B cell (primary cell): ENCODE results near the gene EGFLAM. TPM values are rescaled to one million over a fixed set of nuclear protein-coding genes. Genes with fewer than 3 reads are reported as not detected.

Experiments
- ATAC-seq: fragments of 200-7000 bp; cut with Tn5 transposase; one replicate; pipeline ENCODE4 v1.10.0; 2021; ENCODE audit warnings: low read depth, mild to moderate bottlenecking, moderate number of reproducible peaks, moderate library complexity
- CTCF ChIA-PET: fragments of 350-600 bp; sonication (Branson Sonifier 250); formaldehyde crosslinking; loops from one replicate; lab custom pipeline; 2021; ENCODE audit warnings: antibody characterized with exemption, inconsistent platforms; lab: Charles Lee
- POLR2A ChIA-PET: fragments of 350-600 bp; sonication (Branson Sonifier 250); formaldehyde crosslinking; loops from one replicate; lab custom pipeline; 2021; ENCODE audit warnings: antibody characterized with exemption; lab: Charles Lee
- DNase-seq: peaks from one replicate; pipeline ENCODE4 v3.0.0; 2013
- H2AFZ ChIP-seq: 2 replicates; pipeline ENCODE4 v1.6.1; 2012; ENCODE audit warnings: mild to moderate bottlenecking, low read depth, low read length; ENCODE audit not compliant: insufficient read depth, poor library complexity, severe bottlenecking
- H3K27ac ChIP-seq, 2 donors: 1 replicate in 1 of 2; 2 replicates in 1 of 2; pipeline ENCODE4 v1.5.1; 2012 to 2013; ENCODE audit warnings: low read length in 2 of 2, mild to moderate bottlenecking in 2 of 2, moderate library complexity in 1 of 2
- H3K27me3 ChIP-seq, 4 experiments: fragments of 200-600 bp in 1 of 4; sonication (generic) in 1 of 4; replicated peaks in 1 of 4; 1 replicate in 2 of 4; 2 replicates in 2 of 4; pipeline versions ENCODE4 v1.6.1 to v1.7.0; 2013 to 2016; ENCODE audit warnings: low read length in 3 of 4, mild to moderate bottlenecking in 2 of 4, mixed read lengths in 1 of 4, moderate library complexity in 1 of 4; ENCODE audit not compliant: insufficient read depth in 4 of 4, control insufficient read depth in 3 of 4; ENCODE audit errors: control extremely low read depth in 1 of 4
- H3K36me3 ChIP-seq, 2 experiments: replicated peaks in 1 of 2; 1 replicate in 1 of 2; 2 replicates in 1 of 2; pipeline versions ENCODE4 v1.6.1 to v1.7.1; 2013; ENCODE audit warnings: low read length in 1 of 2; ENCODE audit not compliant: insufficient read depth in 2 of 2, control insufficient read depth in 1 of 2; ENCODE audit errors: control extremely low read depth in 1 of 2, extremely low read depth in 1 of 2
- H3K4me1 ChIP-seq, 2 donors: fragments of 200-600 bp in 1 of 2; sonication (generic) in 1 of 2; 1 replicate in 1 of 2; 2 replicates in 1 of 2; pipeline versions ENCODE4 v1.5.1 to v1.6.1; 2013 to 2017; ENCODE audit warnings: low read length in 2 of 2; ENCODE audit not compliant: control insufficient read depth in 2 of 2, insufficient read depth in 2 of 2
- H3K4me2 ChIP-seq: replicated peaks from 2 replicates; pipeline ENCODE3; 2012; ENCODE audit warnings: mild to moderate bottlenecking, low read depth, low read length; ENCODE audit not compliant: poor library complexity, severe bottlenecking
- H3K4me3 ChIP-seq, 5 experiments: fragments of 200-600 bp in 1 of 5; sonication (generic) in 1 of 5; 1 replicate in 3 of 5; 2 replicates in 2 of 5; pipeline versions ENCODE4 v1.5.1 to v1.7.0; 2011 to 2016; ENCODE audit warnings: low read length in 4 of 5, mild to moderate bottlenecking in 4 of 5, low read depth in 2 of 5, control low read depth in 1 of 5, moderate library complexity in 1 of 5; ENCODE audit not compliant: insufficient read depth in 1 of 5; ENCODE audit errors: control extremely low read depth in 1 of 5, extremely low read depth in 1 of 5
- H3K79me2 ChIP-seq: fragments of 200-600 bp; sonication (generic); one replicate; pipeline ENCODE4 v1.6.0; 2016; ENCODE audit warnings: low read length; ENCODE audit not compliant: control insufficient read depth, insufficient read depth
- H3K9ac ChIP-seq: fragments of 200-600 bp; sonication (generic); 2 replicates; pipeline ENCODE4 v1.6.1; 2017; ENCODE audit warnings: mild to moderate bottlenecking, low read length, moderate library complexity
- H3K9me3 ChIP-seq, 3 donors: one replicate each; pipeline versions ENCODE4 v1.6.1 to v1.7.1; 2013; ENCODE audit warnings: low read length in 2 of 3; ENCODE audit not compliant: control insufficient read depth in 2 of 3, insufficient read depth in 1 of 3; ENCODE audit errors: control extremely low read depth in 1 of 3
- H4K20me1 ChIP-seq: 2 replicates; pipeline ENCODE4 v1.6.0; 2012; ENCODE audit warnings: mild to moderate bottlenecking, low read length; ENCODE audit not compliant: insufficient read depth, control insufficient read depth, poor library complexity, severe bottlenecking
- H3K27ac Mint-ChIP-seq: one replicate; pipeline ENCODE4 v1.8.0; 2021; ENCODE audit warnings: mixed read lengths
- H3K27me3 Mint-ChIP-seq: one replicate; pipeline ENCODE4 v1.8.0; 2021; ENCODE audit warnings: mixed read lengths
- H3K4me1 Mint-ChIP-seq: one replicate; pipeline ENCODE4 v1.8.0; 2021; ENCODE audit warnings: mixed read lengths
- H3K4me3 Mint-ChIP-seq: one replicate; pipeline ENCODE4 v1.8.0; 2021; ENCODE audit warnings: mixed read lengths
- H3K9me3 Mint-ChIP-seq: one replicate; pipeline ENCODE4 v1.8.0; 2022; ENCODE audit warnings: mixed read lengths; ENCODE audit not compliant: insufficient read depth
- CTCF ChIP-seq: fragments of 200-600 bp; IDR thresholded peaks from one replicate; pipeline ENCODE4 v1.8.0; 2022; ENCODE audit warnings: antibody characterized with exemption, mild to moderate bottlenecking
- EZH2 ChIP-seq: IDR thresholded peaks from 2 replicates; pipeline ENCODE4 v1.6.1; 2012; ENCODE audit warnings: borderline replicate concordance, low read depth, mild to moderate bottlenecking, moderate library complexity, low read length; ENCODE audit not compliant: insufficient read depth, poor library complexity, severe bottlenecking
- WGBS: methylation state at CpG from one replicate; pipeline ENCODE4 v1.1.5; 2013; ENCODE audit warnings: missing lambda C conversion rate; ENCODE audit not compliant: insufficient coverage; 5-methylcytosine and 5-hydroxymethylcytosine counted together
- intact Hi-C: fragments of 100-400 bp; cut with micrococcal nuclease; formaldehyde crosslinking; loops from one replicate; pipeline ENCODE4 v1.10.0; 2022
- polyA plus RNA-seq: library from polyadenylated mRNA; depleted of rRNA; stranded (reverse); fragments of >200 nt; gene quantifications from 2 replicates; pipeline ENCODE4 v1.2.3, GENCODE V29; 2012
- total RNA-seq, 2 donors: library from RNA; stranded (reverse); fragments of 120-200 nt in 1 of 2; gene quantifications; 1 replicate in 1 of 2; 2 replicates in 1 of 2; pipeline versions ENCODE4 v1.2.3 to v1.2.4, GENCODE V29; 2013 to 2022

EGFLAM gene
- total and polyA plus RNA-seq, 2 donors (not counting 1 experiment from before 2014, with no cell fraction given): not detected

- ChIA-PET POLR2A (no interaction called here), CTCF (no interaction called here)
- Histone ChIP-seq H3K9ac (no peak overlapping the region), H4K20me1 (no peaks in the 10 kb centered on the region), H3K4me3 (no peak overlapping the region), H3K4me1 (no peaks in the 10 kb centered on the region), H3K27ac (no peak overlapping the region), H3K27me3 (no peaks in the 10 kb centered on the region), H3K36me3 (no peaks in the 10 kb centered on the region), H3K9me3 (no peaks in the 10 kb centered on the region), H2AFZ (no peak overlapping the region), H3K79me2 (no peaks in the 10 kb centered on the region), H3K4me2 (no peak overlapping the region)
- no peak overlapping the region for H3K27ac Mint-ChIP-seq
- 56% methylated on average over 1 of the region's 1 CpG for WGBS
- TF ChIP-seq CTCF: no peak
- TF ChIP-seq EZH2: no peak
- ATAC-seq (no peak), DNase-seq (no peak)
- H3K4me3 Mint-ChIP-seq: no peak overlapping the region
- no peaks in the 10 kb centered on the region for H3K27me3 Mint-ChIP-seq
- no peaks in the 10 kb centered on the region for H3K9me3 Mint-ChIP-seq
- intact Hi-C loops: no loop called here
- no peaks in the 10 kb centered on the region for H3K4me1 Mint-ChIP-seq
These were observed 89.5 kb downstream of the EGFLAM start for GRCh38 chr5:38347896-38348295.

GRCh38 chr5:38360323-38361061, 102.1 kb downstream of the EGFLAM start:
- Histone ChIP-seq H3K4me3 (no peak overlapping the region), H3K79me2 (no peaks in the 10 kb centered on the region), H4K20me1 (no peaks in the 10 kb centered on the region), H2AFZ (no peak overlapping the region), H3K4me2 (no peak overlapping the region), H3K9ac (no peak overlapping the region), H3K36me3 (no peaks in the 10 kb centered on the region), H3K27me3 (no peaks in the 10 kb centered on the region), H3K27ac (no peak overlapping the region), H3K9me3 (no peaks in the 10 kb centered on the region), H3K4me1 (no peaks in the 10 kb centered on the region)
- Mint-ChIP-seq H3K4me1 (no peaks in the 10 kb centered on the region), H3K4me3 (no peak overlapping the region), H3K9me3 (no peaks in the 10 kb centered on the region), H3K27me3 (no peaks in the 10 kb centered on the region), H3K27ac (no peak overlapping the region)
- WGBS: 95% methylated on average over 5 of the region's 11 CpGs
- ATAC-seq (no peak), DNase-seq (no peak)
- ChIA-PET POLR2A (no interaction called here), CTCF (no interaction called here)
- intact Hi-C loops: no loop called here
- TF ChIP-seq EZH2 (no peak), CTCF (no peak)
